HL-60 (cell line): ENCODE data around the gene AFDN.

Experiments used
- DNase-seq, 2 experiments: peaks; one replicate each; pipeline ENCODE4 v3.0.0-alpha.2; 2010 to 2020; ENCODE audit warnings: low read depth in 1 of 2, low spot score in 1 of 2
- H3K27ac ChIP-seq: fragments of 250-450 bp; sonication (Bioruptor Pico); replicated peaks from 2 replicates; pipeline ENCODE4 v1.5.1; 2020; ENCODE audit warnings: mild to moderate bottlenecking, moderate library complexity
- H3K27me3 ChIP-seq: fragments of 250-450 bp; sonication (Bioruptor Pico); 2 replicates; pipeline ENCODE4 v1.5.1; 2021; ENCODE audit warnings: mild to moderate bottlenecking, moderate library complexity; ENCODE audit not compliant: insufficient read depth, poor library complexity, severe bottlenecking
- H3K4me3 ChIP-seq: replicated peaks from 2 replicates; pipeline ENCODE4 v1.5.1; 2011; ENCODE audit warnings: mild to moderate bottlenecking, control low read depth, low read length; ENCODE audit not compliant: insufficient read depth
- GABPA ChIP-seq: IDR thresholded peaks from 2 replicates; pipeline ENCODE4 v1.6.1; 2012; ENCODE audit warnings: low read depth
- POLR2AphosphoS5 ChIP-seq: IDR thresholded peaks from 2 replicates; pipeline ENCODE4 v1.6.1; 2012; ENCODE audit warnings: low read depth
- SPI1 ChIP-seq: IDR thresholded peaks from 2 replicates; pipeline ENCODE4 v1.6.1; 2012; ENCODE audit warnings: low read depth, mild to moderate bottlenecking, borderline replicate concordance
- TF ChIP-seq, protein P1 (sequence below): IDR thresholded peaks from one replicate; pipeline ENCODE4 v1.5.1; 2011; ENCODE audit warnings: low read length, control low read depth, inconsistent platforms; ENCODE audit not compliant: insufficient read depth
- TF ChIP-seq, protein P2 (sequence below): IDR thresholded peaks from 2 replicates; pipeline ENCODE4 v1.6.1; 2012; ENCODE audit warnings: low read depth; ENCODE audit not compliant: insufficient replicate concordance

The AFDN gene

DNA sequence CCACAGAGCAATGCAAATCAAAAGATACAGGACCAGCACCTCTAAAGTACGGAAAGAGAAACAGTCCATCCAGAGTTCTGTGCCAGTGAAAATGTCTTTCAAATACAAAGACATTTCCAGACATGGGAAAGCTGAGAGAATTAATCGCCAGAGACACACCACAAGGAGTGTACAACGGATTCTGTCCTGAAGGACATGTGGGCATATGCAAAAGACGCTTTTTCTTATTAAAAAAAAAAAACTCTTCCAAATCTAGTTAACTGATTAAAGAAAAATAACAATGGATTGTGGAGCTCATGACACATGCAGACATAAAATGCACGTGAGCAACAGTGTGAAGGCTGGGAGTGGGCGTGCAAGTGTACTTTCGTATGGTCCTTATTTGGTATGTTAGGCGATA, 193.5 kb downstream of the AFDN start:
- no peak overlapping the region for H3K4me3 ChIP-seq

DNA sequence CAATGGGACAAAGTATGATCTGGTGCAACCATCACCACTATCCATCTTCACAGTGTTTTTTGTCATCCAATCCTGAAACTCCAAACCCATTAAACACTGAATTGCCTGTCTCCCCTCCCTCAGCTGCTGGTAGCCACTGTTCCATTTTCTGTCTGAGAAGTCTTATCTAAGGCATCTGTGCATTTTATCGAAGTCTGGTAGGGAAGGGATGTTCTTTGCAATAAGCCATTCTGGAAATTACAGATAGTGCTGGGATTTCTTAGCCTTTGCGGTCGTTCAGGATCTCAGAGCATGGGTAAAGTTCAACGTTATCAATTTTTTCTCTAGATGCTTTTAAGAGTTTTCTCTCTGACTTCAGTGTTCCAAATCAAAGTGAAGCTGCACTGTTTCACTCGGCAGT, 194.9 kb downstream of the AFDN start:
- no peak for TF ChIP-seq SPI1
- TF ChIP-seq, protein P1, sequence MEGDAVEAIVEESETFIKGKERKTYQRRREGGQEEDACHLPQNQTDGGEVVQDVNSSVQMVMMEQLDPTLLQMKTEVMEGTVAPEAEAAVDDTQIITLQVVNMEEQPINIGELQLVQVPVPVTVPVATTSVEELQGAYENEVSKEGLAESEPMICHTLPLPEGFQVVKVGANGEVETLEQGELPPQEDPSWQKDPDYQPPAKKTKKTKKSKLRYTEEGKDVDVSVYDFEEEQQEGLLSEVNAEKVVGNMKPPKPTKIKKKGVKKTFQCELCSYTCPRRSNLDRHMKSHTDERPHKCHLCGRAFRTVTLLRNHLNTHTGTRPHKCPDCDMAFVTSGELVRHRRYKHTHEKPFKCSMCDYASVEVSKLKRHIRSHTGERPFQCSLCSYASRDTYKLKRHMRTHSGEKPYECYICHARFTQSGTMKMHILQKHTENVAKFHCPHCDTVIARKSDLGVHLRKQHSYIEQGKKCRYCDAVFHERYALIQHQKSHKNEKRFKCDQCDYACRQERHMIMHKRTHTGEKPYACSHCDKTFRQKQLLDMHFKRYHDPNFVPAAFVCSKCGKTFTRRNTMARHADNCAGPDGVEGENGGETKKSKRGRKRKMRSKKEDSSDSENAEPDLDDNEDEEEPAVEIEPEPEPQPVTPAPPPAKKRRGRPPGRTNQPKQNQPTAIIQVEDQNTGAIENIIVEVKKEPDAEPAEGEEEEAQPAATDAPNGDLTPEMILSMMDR: no peak
- no peak for TF ChIP-seq POLR2AphosphoS5
- TF ChIP-seq, protein P2, sequence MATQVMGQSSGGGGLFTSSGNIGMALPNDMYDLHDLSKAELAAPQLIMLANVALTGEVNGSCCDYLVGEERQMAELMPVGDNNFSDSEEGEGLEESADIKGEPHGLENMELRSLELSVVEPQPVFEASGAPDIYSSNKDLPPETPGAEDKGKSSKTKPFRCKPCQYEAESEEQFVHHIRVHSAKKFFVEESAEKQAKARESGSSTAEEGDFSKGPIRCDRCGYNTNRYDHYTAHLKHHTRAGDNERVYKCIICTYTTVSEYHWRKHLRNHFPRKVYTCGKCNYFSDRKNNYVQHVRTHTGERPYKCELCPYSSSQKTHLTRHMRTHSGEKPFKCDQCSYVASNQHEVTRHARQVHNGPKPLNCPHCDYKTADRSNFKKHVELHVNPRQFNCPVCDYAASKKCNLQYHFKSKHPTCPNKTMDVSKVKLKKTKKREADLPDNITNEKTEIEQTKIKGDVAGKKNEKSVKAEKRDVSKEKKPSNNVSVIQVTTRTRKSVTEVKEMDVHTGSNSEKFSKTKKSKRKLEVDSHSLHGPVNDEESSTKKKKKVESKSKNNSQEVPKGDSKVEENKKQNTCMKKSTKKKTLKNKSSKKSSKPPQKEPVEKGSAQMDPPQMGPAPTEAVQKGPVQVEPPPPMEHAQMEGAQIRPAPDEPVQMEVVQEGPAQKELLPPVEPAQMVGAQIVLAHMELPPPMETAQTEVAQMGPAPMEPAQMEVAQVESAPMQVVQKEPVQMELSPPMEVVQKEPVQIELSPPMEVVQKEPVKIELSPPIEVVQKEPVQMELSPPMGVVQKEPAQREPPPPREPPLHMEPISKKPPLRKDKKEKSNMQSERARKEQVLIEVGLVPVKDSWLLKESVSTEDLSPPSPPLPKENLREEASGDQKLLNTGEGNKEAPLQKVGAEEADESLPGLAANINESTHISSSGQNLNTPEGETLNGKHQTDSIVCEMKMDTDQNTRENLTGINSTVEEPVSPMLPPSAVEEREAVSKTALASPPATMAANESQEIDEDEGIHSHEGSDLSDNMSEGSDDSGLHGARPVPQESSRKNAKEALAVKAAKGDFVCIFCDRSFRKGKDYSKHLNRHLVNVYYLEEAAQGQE: no peak
- no peak for TF ChIP-seq GABPA
- H3K27me3 ChIP-seq: no peaks in the 10 kb centered on the region
- no peak overlapping the region for H3K4me3 ChIP-seq
- H3K27ac ChIP-seq: no peak overlapping the region
- no peak for DNase-seq

More for the DNA sequence above, 193.5 kb downstream of the AFDN start:
- TF ChIP-seq, protein P2: no peak
- TF ChIP-seq GABPA: no peak
- TF ChIP-seq, protein P1: no peak
- Histone ChIP-seq H3K27ac (no peak overlapping the region), H3K27me3 (no peaks in the 10 kb centered on the region)
- no peak for DNase-seq
